OCI-LY7 (cell line): ENCODE results near the gene HLCS. TPM values are rescaled to one million over a fixed set of nuclear protein-coding genes. Genes with fewer than 3 reads are reported as not detected.

Source experiments
- BruUV-seq: library from RNA; stranded (reverse); fragments of 400-500 nt; replicated peaks from 2 replicates; lab custom pipeline; 2021; lab: Mats Ljungman, UMichigan
- CTCF ChIA-PET: fragments of 300-600 bp; sonication (Branson Sonifier 250); formaldehyde crosslinking; loops from one replicate; lab custom pipeline; 2022; ENCODE audit warnings: antibody characterized with exemption; ENCODE audit not compliant: unreplicated experiment; lab: Charles Lee
- POLR2A ChIA-PET: fragments of 300-600 bp; sonication (Branson Sonifier 250); formaldehyde crosslinking; loops from one replicate; lab custom pipeline; 2022; ENCODE audit warnings: antibody characterized with exemption; lab: Charles Lee
- DNase-seq: peaks from one replicate; pipeline ENCODE4 v3.0.0-alpha.2; 2015; ENCODE audit warnings: low spot score
- H2AFZ ChIP-seq: fragments of 200-600 bp; sonication (generic), shearing (Covaris generic); 2 replicates; pipeline ENCODE4 v1.6.1; 2014; ENCODE audit warnings: mild to moderate bottlenecking, antibody characterized with exemption, low read length, moderate library complexity
- H3K27ac ChIP-seq: fragments of 200-600 bp; sonication (generic); 2 replicates; pipeline ENCODE4 v1.5.1; 2014; ENCODE audit warnings: mixed run types, low read depth, mild to moderate bottlenecking, moderate library complexity, low read length, inconsistent platforms; ENCODE audit not compliant: poor library complexity, severe bottlenecking
- H3K36me3 ChIP-seq: fragments of 200-600 bp; sonication (generic); 2 replicates; pipeline ENCODE4 v1.6.1; 2014; ENCODE audit warnings: mild to moderate bottlenecking, antibody characterized with exemption, low read length, moderate library complexity, mixed read lengths; ENCODE audit not compliant: insufficient read depth
- H3K4me1 ChIP-seq: fragments of 200-600 bp; sonication (generic); 2 replicates; pipeline ENCODE4 v1.5.1; 2014; ENCODE audit warnings: mild to moderate bottlenecking, low read length; ENCODE audit not compliant: insufficient read depth, poor library complexity, severe bottlenecking
- H3K4me2 ChIP-seq: fragments of 200-600 bp; sonication (generic); 2 replicates; pipeline ENCODE4 v1.6.1; 2014; ENCODE audit warnings: mild to moderate bottlenecking, low read length
- H3K4me3 ChIP-seq: fragments of 200-600 bp; sonication (generic); 2 replicates; pipeline ENCODE4 v1.5.1; 2014; ENCODE audit warnings: mild to moderate bottlenecking, low read depth, low read length; ENCODE audit not compliant: poor library complexity, severe bottlenecking
- H3K79me2 ChIP-seq: fragments of 200-600 bp; sonication (generic); 2 replicates; pipeline ENCODE4 v1.6.1; 2016; ENCODE audit warnings: low read depth, mild to moderate bottlenecking, low read length, moderate library complexity, mixed read lengths; ENCODE audit not compliant: insufficient read depth
- H3K9me2 ChIP-seq: fragments of 200-600 bp; sonication (generic); 2 replicates; pipeline ENCODE4 v1.6.1; 2016; ENCODE audit warnings: mild to moderate bottlenecking, low read length, mixed read lengths; ENCODE audit not compliant: insufficient read depth
- H3K9me3 ChIP-seq: fragments of 200-600 bp; sonication (generic); 2 replicates; pipeline ENCODE4 v1.6.1; 2014; ENCODE audit warnings: mild to moderate bottlenecking, mixed run types, low read length, mixed read lengths
- H4K20me1 ChIP-seq: fragments of 200-600 bp; sonication (generic); 2 replicates; pipeline ENCODE4 v1.6.1; 2014; ENCODE audit warnings: mild to moderate bottlenecking, antibody characterized with exemption, low read length, moderate library complexity, mixed read lengths; ENCODE audit not compliant: insufficient read depth
- EZH2phosphoT487 ChIP-seq: fragments of 200-600 bp; sonication (generic); IDR thresholded peaks from 2 replicates; pipeline ENCODE4 v1.6.1; 2018; ENCODE audit warnings: low read depth, borderline replicate concordance, mild to moderate bottlenecking, mixed run types, antibody characterized with exemption, low read length, moderate library complexity, mixed read lengths
- intact Hi-C: fragments of 100-400 bp; cut with micrococcal nuclease; formaldehyde crosslinking; loops from one replicate; pipeline ENCODE4 v1.10.0; 2022; ENCODE audit not compliant: unreplicated experiment
- total RNA-seq, 2 experiments: library from RNA; depleted of rRNA in 1 of 2; stranded (reverse); fragments of >200 nt in 1 of 2; shearing (Covaris generic) in 1 of 2; gene quantifications; 2 replicates each; pipeline ENCODE4 v1.2.3, GENCODE V29; 2014 to 2022
- TF ChIP-seq, protein P1 (sequence below): fragments of 200-600 bp; sonication (generic); conservative IDR thresholded peaks from 2 replicates; pipeline ENCODE4 v1.5.1; 2014; ENCODE audit warnings: mild to moderate bottlenecking, antibody characterized with exemption, low read length, moderate library complexity, mixed read lengths

The HLCS gene
- total RNA-seq, 2 experiments from 2014 or later = 12.0 to 20.9 TPM

DNA sequence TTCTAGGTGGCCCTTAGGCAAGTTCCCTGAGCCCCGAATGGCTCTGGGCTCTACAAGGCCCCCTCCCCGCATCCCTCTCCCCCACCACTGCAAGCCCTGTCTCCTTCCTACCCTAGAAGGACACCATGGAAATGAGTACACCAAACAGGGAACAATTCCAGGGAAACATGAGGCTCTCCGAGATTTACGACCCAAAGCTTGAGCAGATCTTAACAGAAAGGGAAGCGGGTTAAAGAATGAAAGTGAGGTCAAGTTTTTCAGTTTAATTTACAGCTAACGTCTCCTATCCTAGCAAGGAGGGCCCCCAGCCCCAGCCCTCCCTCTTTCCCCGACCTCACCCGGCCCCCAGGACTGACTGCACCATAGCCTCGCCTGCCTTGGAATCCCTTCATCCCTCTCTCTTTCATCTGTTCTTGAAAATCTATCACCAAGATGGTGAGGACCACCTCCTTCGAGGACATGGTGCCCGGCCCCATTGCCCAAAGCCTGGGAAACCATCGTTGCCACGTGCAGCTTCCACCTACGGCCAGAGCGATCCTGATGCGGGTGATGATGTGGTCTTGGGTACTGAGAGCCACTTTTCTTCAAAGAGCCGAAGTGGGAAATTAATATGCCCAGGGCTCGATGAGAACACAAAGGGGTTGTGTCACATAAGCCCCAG is 237.0 kb downstream of the HLCS start:
- Histone ChIP-seq H3K9me3 (no peaks in the 10 kb centered on the region), H3K36me3 (no peaks in the 10 kb centered on the region), H3K4me2 (no peak overlapping the region), H3K27ac (no peak overlapping the region), H3K79me2 (no peaks in the 10 kb centered on the region), H3K4me3 (no peak overlapping the region), H3K9me2 (no peaks in the 10 kb centered on the region), H3K4me1 (no peaks in the 10 kb centered on the region), H4K20me1 (no peaks in the 10 kb centered on the region), H2AFZ (no peak overlapping the region)
- TF ChIP-seq, protein P1, sequence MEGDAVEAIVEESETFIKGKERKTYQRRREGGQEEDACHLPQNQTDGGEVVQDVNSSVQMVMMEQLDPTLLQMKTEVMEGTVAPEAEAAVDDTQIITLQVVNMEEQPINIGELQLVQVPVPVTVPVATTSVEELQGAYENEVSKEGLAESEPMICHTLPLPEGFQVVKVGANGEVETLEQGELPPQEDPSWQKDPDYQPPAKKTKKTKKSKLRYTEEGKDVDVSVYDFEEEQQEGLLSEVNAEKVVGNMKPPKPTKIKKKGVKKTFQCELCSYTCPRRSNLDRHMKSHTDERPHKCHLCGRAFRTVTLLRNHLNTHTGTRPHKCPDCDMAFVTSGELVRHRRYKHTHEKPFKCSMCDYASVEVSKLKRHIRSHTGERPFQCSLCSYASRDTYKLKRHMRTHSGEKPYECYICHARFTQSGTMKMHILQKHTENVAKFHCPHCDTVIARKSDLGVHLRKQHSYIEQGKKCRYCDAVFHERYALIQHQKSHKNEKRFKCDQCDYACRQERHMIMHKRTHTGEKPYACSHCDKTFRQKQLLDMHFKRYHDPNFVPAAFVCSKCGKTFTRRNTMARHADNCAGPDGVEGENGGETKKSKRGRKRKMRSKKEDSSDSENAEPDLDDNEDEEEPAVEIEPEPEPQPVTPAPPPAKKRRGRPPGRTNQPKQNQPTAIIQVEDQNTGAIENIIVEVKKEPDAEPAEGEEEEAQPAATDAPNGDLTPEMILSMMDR = no peak
- no peak for TF ChIP-seq EZH2phosphoT487
- intact Hi-C loops = no loop called here
- no peak for DNase-seq
- ChIA-PET CTCF (no interaction called here), POLR2A (no interaction called here)
- BruUV-seq = no TSS peak

DNA sequence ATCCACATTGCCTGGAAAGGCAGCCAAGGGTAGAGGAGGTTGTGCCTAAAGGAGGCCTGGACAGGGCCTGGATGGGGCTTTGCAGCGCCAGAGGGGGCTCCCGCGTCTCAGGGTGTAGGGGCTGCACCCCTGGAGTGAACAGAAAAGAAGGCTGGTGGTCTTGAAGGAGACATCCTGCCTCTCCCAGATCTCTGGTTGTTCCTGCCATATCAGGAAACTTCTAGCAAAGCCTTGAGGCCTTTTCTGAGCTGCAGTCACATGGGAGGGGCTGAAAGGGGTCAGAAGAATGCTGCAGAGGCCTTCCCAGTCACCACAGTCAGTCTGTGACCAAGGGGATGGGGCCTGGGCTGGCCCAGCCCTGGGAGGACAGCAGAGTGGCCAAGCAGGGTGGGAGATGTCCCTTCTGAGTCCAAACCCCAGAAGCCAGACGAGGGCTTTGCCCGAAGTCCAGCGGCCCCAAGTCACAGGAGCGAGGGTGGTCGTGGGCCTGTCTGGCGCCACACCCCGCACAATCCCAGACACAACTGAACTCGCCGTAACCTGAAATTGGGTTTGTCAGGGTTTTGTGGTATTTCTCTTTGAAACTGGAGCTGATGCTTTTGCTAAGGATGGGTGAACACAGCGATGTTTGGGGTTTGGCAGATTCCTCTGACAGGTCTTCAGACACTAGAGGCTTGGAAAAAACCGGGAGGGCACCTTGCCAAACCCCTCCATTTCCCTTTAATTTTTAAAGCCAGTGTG is 237.9 kb downstream of the HLCS start:
- Histone ChIP-seq H3K4me3 (no peak overlapping the region), H3K27ac (no peak overlapping the region), H2AFZ (no peak overlapping the region), H4K20me1 (no peaks in the 10 kb centered on the region), H3K4me1 (no peaks in the 10 kb centered on the region), H3K36me3 (no peaks in the 10 kb centered on the region), H3K9me2 (no peaks in the 10 kb centered on the region), H3K4me2 (no peak overlapping the region), H3K79me2 (no peaks in the 10 kb centered on the region), H3K9me3 (no peaks in the 10 kb centered on the region)
- no TSS peak for BruUV-seq
- ChIA-PET POLR2A (no interaction called here), CTCF (no interaction called here)
- DNase-seq = no peak
- intact Hi-C loops = no loop called here
- TF ChIP-seq, protein P1 = no peak

DNA sequence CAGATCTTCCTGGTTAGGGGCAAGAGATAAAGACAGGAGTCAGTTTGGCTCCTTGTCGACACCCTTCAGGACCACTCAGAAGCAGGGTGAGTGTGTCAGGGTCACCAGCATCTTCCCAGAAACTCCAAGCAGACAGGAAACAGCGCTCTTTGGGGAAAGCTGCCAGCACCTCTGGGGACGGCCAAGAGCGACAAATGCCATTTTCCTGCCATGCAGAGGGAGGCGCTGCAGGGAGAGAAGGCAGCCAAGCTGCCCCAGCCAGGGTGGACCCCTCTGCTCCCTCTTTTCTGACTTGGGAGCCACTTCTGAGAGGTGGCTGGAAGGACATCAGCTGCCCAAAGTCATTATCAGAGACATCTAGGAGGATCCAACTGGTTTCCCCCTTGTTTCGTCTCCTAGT is 238.6 kb downstream of the HLCS start:
- H4K20me1 ChIP-seq = no peaks in the 10 kb centered on the region
- TF ChIP-seq, protein P1 = no peak
- no peak for TF ChIP-seq EZH2phosphoT487
- ChIA-PET CTCF (no interaction called here), POLR2A (no interaction called here)
- no peaks in the 10 kb centered on the region for H3K36me3 ChIP-seq
- intact Hi-C loops = no loop called here
- H3K27ac ChIP-seq = no peak overlapping the region
- DNase-seq = no peak
- no peak overlapping the region for H2AFZ ChIP-seq
- H3K9me2 ChIP-seq = no peaks in the 10 kb centered on the region
- no peaks in the 10 kb centered on the region for H3K79me2 ChIP-seq
- no peaks in the 10 kb centered on the region for H3K9me3 ChIP-seq
- H3K4me2 ChIP-seq = no peak overlapping the region
- no peaks in the 10 kb centered on the region for H3K4me1 ChIP-seq
- no peak overlapping the region for H3K4me3 ChIP-seq
- no TSS peak for BruUV-seq
